ENCODE results near the gene LAMA5.

GRCh38 chr20:62269378-62269777 is 97.7 kb downstream of the LAMA5 start:
- TF ChIP-seq CTCF (IDR thresholded peaks at IDR 0.05; ENCODE audit: low read length) (no peak), EZH2 (optimal IDR thresholded peaks at IDR 0.05; ENCODE audit: low read depth, low read length) (no peak), EZH2phosphoT487 (IDR thresholded peaks at IDR 0.05; ENCODE audit: low read length) (no peak)

All from MM.1S (cell line).